ENCODE data around the gene ME3.

- TF ChIP-seq ZNF274 (IDR thresholded peaks at IDR 0.05; ENCODE audit: low read depth, low read length) (no peak), SUZ12 (IDR thresholded peaks at IDR 0.05; ENCODE audit: extremely low read depth, insufficient read depth, insufficient read length) (no peak)
Measured at GRCh38 chr11:86403458-86403857, 269.0 kb downstream of the ME3 start.
